SW480 (cell line): Measurements from ENCODE around the gene KCNIP4.
A peak's percentile ranks its signal among the peaks of the same experiment; 100 is the strongest.

ENCODE experiments used
- DNase-seq: peaks from one replicate; pipeline ENCODE4 v3.0.0-alpha.2; 2016; ENCODE audit warnings: low spot score

KCNIP4 gene

DNA sequence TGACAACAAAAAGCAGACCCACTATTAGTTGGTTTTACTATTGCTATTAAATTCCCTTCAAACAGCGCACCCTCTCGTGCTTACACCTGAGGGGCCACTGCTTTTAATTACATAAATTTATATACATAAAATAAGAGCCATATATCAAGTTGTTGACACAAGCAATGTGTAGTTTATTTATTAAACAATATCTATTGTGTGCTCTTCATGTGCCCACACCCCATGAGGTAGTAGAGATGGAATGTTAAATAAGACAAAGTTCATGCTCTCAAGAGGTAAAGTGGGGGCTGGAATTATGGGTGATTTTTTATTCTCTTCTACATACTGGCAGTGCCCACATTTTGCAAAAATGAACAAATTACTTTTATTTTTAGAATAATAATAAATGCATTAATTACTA, 47.3 kb downstream of the KCNIP4 start:
- DNase-seq, result peak; percentile 58

DNA sequence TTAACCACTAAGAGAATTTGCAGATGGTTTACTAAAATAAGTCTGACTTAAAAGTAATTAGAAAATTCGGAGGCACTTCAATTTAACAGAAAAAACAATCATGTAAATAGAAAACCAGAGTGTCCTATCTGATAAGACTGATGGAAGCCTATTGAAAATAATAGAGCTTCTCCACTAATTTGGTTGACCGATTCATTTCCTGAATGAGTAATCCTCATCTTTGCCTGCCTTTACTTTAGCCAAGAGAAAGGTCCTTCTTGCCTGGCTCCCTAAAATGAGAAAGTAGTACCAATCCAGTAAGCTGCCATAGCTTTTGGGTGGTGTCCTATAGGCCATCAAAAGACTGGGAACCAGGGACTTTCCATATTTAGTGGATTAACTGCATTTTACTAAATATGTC, 48.4 kb downstream of the KCNIP4 start:
- DNase-seq, result no peak

DNA sequence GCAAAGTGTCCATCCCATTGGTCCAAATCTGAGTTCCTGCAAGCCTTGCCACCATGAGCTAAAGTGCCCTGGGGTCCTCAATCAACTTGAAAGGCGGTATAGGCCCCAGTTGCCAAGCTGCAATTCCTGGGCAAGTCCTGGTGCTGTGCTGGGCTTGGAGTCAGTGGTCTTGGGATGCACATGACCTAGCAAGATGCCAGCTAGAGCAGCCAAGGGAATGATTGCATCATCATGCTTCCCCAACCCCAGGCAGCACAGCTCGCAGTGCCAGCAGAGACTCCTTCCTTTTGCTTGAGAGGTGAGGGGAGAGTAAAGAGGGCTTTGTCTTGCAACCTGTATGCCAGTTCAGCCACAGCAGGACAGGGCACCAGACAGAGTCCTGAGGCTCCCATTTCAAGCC, 50.5 kb downstream of the KCNIP4 start:
- no peak for DNase-seq

DNA sequence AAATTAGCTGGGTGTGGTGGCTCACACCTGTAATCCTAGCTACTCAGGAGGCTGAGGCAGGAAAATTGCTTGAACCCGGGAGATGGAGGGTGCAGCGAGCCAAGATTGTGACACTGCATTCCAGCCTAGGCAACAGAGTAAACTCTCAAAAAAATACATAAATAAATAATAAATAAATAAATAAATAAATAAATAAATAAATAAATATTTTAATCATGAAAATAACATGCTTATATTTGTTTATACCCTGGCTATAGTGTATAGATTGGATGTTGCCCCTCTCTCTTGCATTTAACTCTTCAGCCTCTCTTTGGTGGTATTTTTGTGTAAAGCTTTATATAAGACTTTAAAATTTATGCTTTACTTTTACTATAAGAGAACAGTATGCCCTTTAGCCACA, 51.8 kb downstream of the KCNIP4 start:
- no peak for DNase-seq

DNA sequence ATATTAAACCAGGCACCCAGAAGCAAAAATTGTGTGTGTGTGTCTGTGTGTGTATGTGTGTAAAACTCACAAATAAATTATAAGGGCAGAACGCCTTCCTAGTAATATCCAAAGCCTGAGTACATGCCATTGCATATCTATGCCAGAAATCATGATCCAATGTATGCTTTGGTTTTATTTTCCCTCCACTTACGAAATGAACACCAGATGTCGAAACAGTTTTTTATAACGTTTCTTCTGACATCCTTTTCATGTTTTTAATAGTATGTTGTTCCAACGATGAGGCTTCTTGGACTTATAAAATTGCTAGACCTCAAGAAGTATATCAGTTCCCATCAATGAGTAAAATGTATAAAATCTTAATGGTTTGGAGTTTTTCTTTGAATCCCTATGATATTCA, 55.4 kb downstream of the KCNIP4 start:
- no peak for DNase-seq

DNA sequence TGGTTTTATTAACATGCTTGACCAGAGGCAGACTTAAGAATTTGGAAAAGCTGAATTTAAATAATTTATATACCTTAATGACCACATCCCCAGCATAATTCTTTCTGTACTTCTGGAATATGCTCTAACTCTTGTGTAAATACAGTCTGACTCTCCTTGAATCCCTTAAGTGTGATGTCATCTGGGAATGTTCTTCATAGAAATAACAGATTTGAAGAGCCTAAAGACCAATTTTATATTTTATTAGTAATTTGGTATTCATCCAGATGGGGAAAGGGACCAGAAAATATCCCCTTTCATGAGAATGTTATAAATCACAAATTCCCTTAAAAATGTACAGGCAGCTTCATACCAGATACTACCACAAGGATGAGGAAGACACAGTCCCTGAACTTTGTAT, 58.3 kb downstream of the KCNIP4 start:
- DNase-seq, result no peak

DNA sequence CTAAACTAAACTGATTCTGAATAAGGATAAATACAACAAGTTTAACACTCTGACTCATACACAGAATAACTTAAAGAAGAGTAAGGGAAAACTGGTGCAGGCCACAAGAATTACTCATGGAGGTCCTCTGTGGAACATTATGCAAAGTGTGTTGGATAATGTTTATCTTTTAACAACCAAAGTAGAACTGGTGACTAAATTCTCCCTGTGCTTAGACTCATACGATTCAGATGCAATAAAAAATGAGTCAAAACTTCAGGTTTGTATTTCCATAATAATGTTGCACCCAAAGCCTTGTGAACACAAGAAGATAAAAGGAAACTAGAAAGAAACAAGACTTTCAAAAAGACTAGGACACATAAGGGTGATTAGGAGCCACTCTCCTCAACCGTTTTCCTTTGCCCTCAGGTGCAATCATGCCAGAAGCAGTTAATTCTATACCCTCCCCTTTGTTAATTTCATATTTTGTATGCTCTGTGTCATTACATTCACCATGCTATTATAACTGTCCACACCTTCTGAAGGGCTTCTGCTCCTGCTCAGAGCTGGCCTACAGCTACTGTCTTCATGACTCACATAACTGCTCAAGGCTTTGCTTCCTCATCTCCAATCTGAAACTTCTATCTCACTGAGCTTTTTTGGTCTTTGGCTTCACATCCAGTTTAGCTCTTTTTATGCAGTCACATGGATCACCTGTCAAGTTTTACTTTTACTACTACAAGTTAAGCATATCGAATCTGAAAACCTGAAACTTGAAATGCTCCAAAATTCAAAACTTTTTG, 60.2 kb downstream of the KCNIP4 start:
- DNase-seq, result peak; percentile 13

DNA sequence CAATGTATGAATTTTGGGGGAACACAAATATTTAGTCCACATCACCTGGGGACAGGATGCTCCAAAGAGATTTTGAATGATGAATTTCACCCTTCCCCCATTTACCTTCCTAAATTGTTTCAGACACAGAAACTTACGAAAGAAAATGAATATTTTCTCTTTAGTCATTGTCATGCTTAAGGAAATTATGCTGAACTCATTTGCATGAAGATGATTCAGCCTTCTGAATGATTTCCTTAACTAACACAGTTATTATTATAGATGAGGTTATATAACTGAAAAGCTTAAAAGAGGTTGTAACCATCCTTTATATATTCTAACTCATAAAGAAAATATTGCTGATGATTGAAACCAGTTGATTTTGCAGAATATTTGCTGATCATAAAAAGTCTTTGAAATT, 61.1 kb downstream of the KCNIP4 start:
- no peak for DNase-seq

DNA sequence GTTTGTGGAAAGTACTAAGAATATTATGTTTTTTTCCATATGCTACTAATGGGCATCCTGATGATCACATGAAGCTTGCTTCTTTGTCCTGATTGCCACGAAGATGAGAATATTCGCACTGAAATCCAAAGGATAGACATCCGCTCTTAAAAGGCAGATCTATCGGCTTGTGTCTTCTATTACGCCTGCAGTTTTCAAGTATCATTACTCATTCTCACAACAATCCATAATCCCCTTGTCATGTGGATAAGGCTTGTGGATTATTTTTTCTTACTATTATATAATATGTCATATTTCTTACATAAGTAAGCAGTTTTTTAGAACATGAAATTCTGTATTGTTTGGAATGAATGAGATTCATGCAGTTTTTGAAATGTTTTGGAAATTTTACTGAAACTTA, 62.8 kb downstream of the KCNIP4 start:
- DNase-seq, result no peak

DNA sequence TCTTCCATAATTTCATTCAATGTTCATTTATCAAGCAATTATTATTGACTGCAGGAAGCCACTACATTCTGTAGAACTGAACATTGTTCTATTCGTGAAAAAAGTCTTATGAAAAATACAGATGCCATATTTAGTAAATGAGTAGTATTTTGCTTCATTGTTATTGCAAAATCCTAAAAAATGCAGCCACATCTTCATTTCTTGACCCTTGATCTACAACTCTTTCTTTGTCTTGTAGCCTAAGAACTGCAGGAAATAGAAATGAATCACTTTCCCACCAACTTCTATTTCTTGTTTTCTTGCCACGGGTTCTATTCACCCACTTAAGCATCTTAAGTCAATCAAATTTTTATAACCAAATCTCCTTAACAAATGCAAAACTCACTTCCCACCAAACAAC, 63.3 kb downstream of the KCNIP4 start:
- no peak for DNase-seq

DNA sequence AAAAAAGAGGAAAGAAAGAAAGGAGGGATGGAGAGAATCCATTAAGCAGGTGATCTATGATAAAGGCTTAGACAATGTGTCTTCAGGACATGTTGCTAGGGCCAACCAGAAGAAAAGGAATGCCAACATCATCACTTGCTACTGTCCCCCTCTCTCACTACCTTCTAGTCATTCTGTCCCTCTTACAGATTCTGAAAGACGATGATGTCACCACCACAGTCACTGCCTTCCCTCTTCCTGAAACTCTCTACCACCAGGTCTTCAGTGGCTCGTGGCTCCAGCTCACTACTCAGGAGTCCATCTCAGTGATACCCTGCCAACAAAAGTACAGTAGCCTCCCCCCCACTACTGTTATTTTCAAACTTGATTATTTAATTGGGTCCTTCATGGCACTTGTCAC, 64.0 kb downstream of the KCNIP4 start:
- no peak for DNase-seq

DNA sequence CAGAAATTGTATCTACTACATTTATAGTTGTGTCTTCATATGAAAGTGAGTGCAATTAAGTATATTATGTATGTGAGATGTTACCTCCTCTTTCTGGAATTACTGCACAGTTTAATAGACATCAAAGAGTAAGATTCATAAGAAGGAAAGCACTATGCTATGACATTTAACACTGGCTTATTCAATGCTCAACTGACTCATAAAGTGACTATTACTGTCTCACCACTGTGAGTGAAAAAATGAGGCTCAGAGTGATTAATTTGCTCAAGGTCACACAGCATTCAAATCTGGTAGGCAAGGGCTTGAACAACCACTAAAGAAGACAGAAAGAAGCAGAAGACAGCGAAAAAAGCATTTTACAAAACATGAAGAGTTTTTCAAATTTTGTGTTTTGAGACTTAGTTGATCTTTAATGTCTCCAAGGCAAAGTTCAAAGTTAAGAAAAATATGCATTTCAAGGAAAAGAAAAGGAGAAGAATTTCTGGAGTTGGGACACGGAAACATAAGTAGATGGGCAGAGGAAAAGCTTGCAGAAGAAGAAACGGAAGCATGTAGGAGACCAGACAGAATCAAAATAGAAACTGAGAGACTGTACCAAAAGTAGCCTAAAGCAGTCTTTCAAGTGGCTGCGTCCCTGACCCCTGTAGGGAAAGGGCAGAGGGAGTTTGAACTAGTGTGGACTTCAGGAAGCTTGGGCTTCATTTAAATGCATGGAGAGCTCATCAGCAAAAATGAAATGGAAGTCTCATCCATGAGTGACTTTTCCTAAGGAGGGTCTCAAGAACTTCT, 66.3 kb downstream of the KCNIP4 start:
- DNase-seq, result no peak

DNA sequence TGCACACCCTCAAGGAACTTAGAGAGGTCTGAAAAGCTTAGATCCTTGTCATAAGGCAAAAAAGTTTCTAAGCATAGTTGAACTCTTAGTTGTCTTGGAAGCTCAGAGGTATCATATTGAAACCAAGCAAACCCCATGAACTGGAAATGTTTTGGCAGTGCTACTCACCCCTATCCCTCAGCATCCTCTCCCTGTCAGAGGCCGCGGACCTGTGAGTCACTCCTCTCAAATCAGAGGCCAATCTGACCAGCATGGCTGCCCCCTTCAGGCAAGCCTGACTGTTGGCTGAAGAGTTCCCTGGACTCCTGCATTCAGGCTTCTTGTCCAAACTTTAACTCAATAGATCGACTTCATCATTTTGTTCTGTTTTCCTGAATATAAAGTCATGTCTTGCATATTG, 69.4 kb downstream of the KCNIP4 start:
- DNase-seq, result no peak

DNA sequence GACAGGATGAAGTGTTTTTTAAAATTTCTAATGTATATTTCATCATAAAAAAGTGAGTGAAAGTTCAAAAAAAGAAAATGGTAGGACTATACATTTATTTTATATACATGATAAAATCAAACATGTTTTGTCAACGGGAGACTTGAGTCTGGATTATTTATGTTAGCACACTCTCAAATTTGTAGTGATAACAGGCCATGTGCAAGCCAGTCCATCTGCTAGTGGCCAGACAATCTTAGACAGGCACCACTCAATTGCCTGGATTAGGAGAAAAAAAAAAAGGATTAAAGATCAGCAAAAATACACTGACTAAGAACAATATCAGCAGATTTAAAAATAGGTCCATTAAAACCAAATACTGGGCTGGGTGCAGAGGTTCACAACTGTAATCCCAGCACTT, 71.9 kb downstream of the KCNIP4 start:
- DNase-seq, result no peak

DNA sequence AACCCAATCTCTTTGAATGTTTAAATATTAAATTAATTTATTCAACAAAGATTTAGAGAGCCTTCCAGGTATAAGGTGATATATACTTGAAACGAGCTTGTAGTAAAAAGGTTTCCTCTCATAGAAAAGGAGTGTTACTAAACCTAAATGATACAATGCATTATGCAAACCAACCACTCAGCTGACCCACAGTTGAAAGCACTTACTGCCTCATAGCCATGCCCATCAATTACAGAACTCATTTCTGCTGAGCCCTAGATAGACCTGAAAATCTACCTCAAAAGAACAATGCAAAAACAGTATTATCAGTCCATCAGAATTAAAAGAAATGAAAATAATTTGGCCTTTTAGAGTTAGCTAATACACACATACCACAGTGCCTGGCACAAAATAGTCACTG, 75.4 kb downstream of the KCNIP4 start:
- DNase-seq, result no peak

DNA sequence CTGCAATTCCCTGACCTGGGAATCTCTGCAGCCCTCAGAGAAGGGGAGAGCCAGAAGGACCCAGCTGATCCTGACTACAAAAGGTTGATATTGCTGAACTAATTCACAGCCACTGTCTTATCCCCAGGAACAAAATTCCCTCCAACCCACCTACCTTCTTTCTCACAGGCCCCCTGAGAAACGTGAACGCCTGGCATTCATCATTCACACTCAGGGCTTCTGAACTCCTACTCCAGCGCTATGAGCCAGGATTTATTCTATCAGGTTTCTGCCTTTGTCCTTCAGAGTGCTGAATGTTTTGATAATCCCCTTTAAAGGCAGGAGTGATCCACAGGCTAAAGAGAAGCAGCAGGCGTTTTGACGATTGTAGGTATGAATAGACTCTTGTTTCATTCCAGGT, 76.5 kb downstream of the KCNIP4 start:
- no peak for DNase-seq

DNA sequence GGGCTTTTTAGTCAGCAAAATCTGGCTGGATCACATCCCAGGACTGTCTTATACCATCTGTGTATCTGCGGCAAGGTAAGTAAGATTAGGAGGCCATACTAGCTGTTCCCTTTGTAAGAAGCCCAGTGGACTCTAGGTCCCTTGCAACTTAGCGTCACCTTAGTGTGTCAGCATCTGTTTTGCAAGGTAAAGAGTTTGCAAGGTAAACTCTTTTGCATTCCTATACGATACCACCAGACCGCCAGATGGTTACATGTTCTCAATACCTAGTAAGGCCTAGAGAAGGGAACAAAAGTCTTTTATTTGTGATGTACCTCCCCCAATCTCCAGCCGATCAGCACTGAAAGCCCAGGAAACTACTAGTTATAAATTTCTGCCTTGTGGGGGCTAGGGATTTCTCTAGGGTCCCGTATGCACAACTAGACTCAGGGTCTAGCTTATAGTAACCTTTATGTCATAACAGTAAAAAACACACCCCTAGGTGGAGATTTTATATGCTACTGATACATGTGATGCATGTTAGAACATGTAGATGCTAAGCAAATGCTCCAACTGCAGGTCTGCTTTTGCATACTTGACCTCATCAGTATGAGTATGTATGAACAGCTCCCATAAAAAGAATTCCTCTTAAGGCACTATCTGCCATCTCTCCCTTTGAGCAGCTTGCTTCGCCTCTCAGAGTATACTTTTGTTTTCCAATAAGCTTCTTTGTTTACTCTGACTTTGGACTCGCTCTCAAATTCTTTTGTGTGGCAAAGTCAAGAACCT, 78.4 kb downstream of the KCNIP4 start:
- DNase-seq, result no peak

DNA sequence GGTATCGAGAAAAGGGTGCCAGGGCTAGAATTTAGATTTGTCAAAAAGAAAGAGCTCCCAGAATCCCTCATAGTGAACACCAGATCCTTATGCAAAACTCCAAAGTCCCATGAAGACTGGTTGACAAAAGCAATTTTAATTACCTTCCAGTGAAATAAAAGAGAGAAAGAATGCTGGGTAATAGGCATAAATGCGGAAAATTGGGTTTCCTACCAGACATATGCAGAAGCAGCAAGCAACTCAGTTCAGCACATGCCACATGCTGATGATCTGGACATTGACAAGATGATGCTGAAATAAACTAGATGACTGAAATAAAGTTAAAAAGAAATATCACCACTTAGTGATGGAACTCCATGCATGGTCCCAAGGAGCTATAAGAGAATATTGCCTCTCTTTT, 83.9 kb downstream of the KCNIP4 start:
- DNase-seq, result no peak

DNA sequence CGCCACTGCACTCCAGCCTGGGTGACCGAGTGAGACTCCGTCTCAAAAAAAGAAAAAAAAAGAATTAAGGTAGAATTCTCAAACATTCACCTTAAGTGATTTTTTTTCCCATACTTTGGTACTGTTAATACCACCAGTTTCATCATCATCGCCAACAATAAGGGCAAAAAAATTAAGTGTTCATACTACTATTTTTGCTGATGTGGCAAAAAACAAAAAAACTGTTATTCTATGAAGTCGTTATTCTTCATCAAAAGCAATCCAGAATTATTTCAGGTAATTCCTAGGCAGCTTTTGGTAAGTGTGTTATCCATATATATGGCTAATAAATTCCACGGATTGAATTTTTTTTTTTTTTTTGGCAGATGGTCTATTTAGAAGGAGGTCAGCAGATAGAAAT, 85.7 kb downstream of the KCNIP4 start:
- DNase-seq, result no peak

DNA sequence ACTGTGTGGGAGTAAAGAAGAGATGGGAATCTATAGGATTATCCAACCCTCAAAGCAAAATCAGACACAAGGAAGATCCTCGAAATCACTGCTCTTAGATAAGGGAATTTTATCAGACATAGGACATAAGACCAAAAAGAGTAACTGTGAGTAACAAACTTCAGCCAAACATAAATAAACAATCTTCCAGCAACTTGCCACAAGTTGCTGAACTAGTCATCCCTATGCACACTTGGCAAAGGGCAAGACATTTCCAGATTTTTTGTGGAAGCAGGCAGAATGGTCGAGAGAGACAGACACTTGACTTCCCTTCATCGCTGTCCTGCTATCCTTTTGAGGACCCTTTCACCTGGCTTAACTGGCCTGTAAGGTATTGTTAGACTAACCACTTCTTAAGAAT, 89.6 kb downstream of the KCNIP4 start:
- no peak for DNase-seq

DNA sequence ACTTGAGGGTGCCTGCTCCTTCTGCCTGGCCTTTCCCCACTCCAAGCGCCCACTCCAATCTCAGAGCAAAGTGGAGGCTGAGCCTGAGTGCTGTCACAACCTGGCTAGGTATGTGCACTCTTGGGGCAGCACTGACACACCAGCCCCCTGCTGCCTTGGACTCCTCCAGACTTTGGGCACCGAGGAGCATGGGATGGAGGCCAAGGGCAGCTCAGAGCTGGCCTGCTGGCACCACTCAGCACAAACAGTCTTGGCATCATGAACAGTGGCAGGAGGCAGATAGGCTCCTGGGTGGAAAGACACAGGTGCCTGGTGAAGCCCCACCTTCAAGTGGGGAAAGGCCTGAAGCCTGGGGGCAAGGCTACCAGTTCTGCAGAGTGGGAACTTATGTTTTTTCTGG, 91.8 kb downstream of the KCNIP4 start:
- no peak for DNase-seq

DNA sequence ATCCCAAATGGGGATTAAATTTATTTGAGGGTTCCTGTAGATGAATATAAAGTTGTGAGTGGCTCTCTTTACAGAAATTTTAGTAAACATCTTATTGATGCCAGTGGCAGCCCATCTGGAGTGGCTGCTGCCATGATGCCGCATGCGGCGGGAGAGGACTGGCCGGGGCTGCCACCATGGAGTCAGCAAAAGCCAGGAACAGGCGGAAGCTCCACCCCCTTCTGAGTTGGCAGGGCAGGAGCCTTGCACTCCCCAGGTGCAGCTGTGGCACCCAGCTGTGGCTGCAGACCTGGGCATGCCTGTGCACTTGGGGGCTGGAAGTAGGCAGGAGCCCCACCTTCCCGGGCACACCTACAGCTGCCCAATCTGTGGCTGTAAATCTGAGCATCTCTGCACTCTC, 92.3 kb downstream of the KCNIP4 start:
- DNase-seq, result no peak

DNA sequence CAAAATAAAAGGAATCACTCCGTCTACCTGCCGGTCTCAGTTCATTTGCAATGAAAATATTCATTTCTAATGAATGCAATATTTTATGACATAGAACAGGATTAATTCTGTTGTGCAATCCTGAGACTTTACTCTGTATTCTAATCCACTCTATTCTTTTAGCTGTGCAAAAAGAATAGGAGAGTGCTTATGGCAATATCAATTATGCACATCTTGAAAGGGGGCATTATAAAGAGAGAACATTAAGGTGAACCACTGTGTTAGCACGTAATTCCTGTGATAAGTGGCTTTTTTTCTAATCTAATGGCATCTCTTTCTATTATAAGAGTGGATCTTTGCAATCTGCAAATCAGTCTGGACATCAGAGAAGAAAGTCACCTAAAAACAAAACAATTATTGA, 99.5 kb downstream of the KCNIP4 start:
- no peak for DNase-seq
